HT-29 (cell line): Measurements from ENCODE around the gene MB. TPM values are rescaled to one million over a fixed set of nuclear protein-coding genes. Genes with fewer than 3 reads are reported as not detected.

Experiments
- DNase-seq: peaks from one replicate; pipeline ENCODE4 v3.0.0-alpha.2; 2015; ENCODE audit warnings: low spot score
- total RNA-seq: library from RNA; depleted of rRNA; stranded (reverse); fragments of >200 nt; shearing (Covaris generic); gene quantifications from 2 replicates; pipeline ENCODE4 v1.2.3, GENCODE V29; 2014

The MB gene
- total RNA-seq, 1 experiment from 2014 or later, result 0.79 TPM

- DNase-seq, result no peak
Observed at GRCh38 chr22:35577799-35578659, 39.1 kb downstream of the MB start.

GRCh38 chr22:35576671-35577070 is 40.5 kb downstream of the MB start:
- DNase-seq, result no peak

- no peak for DNase-seq
Observed at GRCh38 chr22:35575116-35575748, 41.9 kb downstream of the MB start.

GRCh38 chr22:35572556-35572955 is 44.6 kb downstream of the MB start:
- DNase-seq, result no peak

GRCh38 chr22:35570686-35571194 is 46.4 kb downstream of the MB start:
- DNase-seq, result no peak

- DNase-seq, result no peak
Observed at GRCh38 chr22:35569916-35570315, 47.2 kb downstream of the MB start.

GRCh38 chr22:35568751-35569739 is 48.1 kb downstream of the MB start:
- no peak for DNase-seq

- DNase-seq, result no peak
Observed at GRCh38 chr22:35567351-35568141, 49.6 kb downstream of the MB start.

- no peak for DNase-seq
Observed at GRCh38 chr22:35564975-35565867, 51.9 kb downstream of the MB start.

GRCh38 chr22:35563211-35563610 is 53.9 kb downstream of the MB start:
- no peak for DNase-seq

GRCh38 chr22:35561796-35562526 is 55.2 kb downstream of the MB start:
- DNase-seq, result no peak

- DNase-seq, result no peak
Observed at GRCh38 chr22:35560824-35561223, 56.3 kb downstream of the MB start.

- no peak for DNase-seq
Observed at GRCh38 chr22:35560366-35560765, 56.8 kb downstream of the MB start.

- no peak for DNase-seq
Observed at GRCh38 chr22:35559354-35560005, 57.6 kb downstream of the MB start.

GRCh38 chr22:35558719-35559118 is 58.4 kb downstream of the MB start:
- DNase-seq, result no peak

- DNase-seq, result no peak
Observed at GRCh38 chr22:35558031-35558430, 59.1 kb downstream of the MB start.
